ENCODE data around the gene NRAS.
A peak's percentile ranks its signal among the peaks of the same experiment; 100 is the strongest.

Gene NRAS

DNA sequence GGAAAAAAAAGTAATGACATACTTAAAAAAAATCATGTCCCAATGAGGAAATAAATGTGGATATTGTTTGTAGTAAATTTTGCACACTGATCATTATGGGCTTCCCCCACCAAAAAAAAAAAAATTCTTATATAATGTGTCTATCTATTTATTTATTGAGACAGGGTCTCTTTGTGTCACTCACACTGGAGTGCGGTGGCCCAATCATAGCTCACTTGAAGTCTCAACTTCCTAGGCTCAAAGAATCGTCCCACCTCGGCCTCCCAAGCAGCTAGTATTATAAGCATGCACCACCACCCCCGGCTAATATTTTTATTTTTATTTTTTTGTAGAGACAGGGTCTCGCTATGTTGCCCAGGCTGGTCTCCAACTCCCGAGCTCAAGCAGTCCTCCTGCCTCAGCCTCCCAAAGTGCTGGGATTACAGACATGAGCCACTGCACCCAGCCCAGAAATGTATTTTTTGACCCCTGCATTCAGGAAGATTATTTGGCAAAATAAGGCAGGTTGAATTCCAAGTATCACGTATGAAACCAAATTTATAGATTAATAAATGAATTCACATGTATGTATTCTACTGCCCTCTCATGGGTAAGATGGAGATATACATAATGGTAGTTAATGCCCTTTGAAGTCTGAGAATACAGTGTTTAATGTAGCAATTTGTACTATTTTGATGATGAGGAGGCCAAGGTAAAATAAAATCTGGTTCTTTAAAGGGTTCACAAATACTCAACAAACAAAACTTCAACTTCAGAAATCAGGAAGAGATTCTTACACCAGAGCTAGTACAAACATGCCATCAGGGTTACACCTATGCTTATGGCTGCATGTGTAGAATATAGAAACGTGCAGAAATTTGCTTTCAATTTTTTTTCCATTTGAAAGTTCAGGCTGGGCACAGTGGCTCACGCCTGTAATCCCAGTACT lies 45.3 kb downstream of the NRAS start:
- no peak for DNase-seq (ENCODE audit: extremely low read depth, low read depth)
- TF ChIP-seq CTCF (IDR thresholded peaks at IDR 0.05; ENCODE audit: low read depth, low read length, missing control alignments), result no peak
- no peak overlapping the region for H3K4me3 ChIP-seq (replicated peaks; ENCODE audit: low read depth, low read length)

- no peak for TF ChIP-seq CTCF (IDR thresholded peaks at IDR 0.05; ENCODE audit: low read depth, low read length, missing control alignments)
Observed at GRCh38 chr1:114670083-114671010, 46.2 kb downstream of the NRAS start.

GRCh38 chr1:114669562-114670082 lies 46.9 kb downstream of the NRAS start, which contains the start of gene DENND2C:
DENND2C (minus strand) TSS chr1:114670049; CDS start chr1:114625984, 44,065 bp downstream.
- DNase-seq (ENCODE audit: extremely low read depth, low read depth), result no peak
- no peak for TF ChIP-seq CTCF (IDR thresholded peaks at IDR 0.05; ENCODE audit: low read depth, low read length, missing control alignments)
- H3K4me3 ChIP-seq (replicated peaks; ENCODE audit: low read depth, low read length), result peak within 1 kb of the TSS; percentile 54

More at GRCh38 chr1:114670083-114671010, 46.2 kb downstream of the NRAS start:
- DNase-seq (ENCODE audit: extremely low read depth, low read depth), result peak; percentile 29
- H3K4me3 ChIP-seq (replicated peaks; ENCODE audit: low read depth, low read length), result peak overlapping the region; percentile 54

DNA sequence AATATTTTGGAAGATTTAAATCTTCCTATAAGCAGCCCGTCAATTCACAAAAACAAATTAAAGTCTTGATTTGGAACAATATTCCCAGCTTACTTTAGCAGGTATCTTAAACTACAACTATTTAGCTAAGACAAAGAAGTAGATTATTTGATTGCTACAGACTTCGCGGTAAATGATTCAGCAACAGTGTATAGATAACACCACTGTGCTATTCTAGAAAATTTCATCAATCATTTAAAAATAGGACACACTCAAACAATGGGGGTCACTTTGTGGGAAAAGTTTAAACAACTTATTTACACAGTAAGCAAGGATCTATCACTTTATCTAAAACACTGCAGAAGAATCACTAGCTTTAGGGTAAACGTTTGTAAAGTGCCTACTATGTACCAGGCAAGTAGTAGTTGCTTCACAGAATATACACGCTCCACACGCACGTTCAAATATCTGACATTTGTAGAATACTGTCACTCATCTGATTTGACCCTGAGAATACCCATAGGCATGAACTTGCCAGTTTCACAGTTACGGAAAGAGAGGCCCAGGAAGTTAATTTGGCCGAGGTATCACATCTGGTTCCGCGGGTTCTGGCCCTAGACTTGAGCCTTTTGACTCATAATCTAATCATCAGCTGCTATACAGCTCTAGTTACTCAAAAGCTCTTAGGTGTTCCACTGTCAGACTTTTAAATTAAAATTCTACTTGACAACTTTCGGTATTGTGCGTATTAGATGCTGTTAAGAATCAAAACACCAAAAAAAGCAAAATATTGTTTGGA lies 47.6 kb downstream of the NRAS start:
- DNase-seq (ENCODE audit: extremely low read depth, low read depth), result no peak
- TF ChIP-seq CTCF (IDR thresholded peaks at IDR 0.05; ENCODE audit: low read depth, low read length, missing control alignments), result no peak
- peak overlapping the region; percentile 54 for H3K4me3 ChIP-seq (replicated peaks; ENCODE audit: low read depth, low read length)

GRCh38 chr1:114668373-114668772 lies 48.2 kb downstream of the NRAS start:
- DNase-seq (ENCODE audit: extremely low read depth, low read depth), result no peak
- TF ChIP-seq CTCF (IDR thresholded peaks at IDR 0.05; ENCODE audit: low read depth, low read length, missing control alignments), result no peak
- H3K4me3 ChIP-seq (replicated peaks; ENCODE audit: low read depth, low read length), result no peak overlapping the region

- no peak overlapping the region for H3K4me3 ChIP-seq (replicated peaks; ENCODE audit: low read depth, low read length)
- no peak for DNase-seq (ENCODE audit: extremely low read depth, low read depth)
- TF ChIP-seq CTCF (IDR thresholded peaks at IDR 0.05; ENCODE audit: low read depth, low read length, missing control alignments), result no peak
Observed at GRCh38 chr1:114666954-114667353, 49.6 kb downstream of the NRAS start.

All from HFF-Myc (cell line).